Astrocyte of the hippocampus (primary cell): Measurements from ENCODE around the gene SMOC2.

Source experiments
- DNase-seq: peaks from one replicate; pipeline ENCODE4 v3.0.0; 2011; ENCODE audit warnings: low read depth, low spot score

The SMOC2 gene

GRCh38 chr6:168516944-168517741, 76.2 kb downstream of the SMOC2 start:
- no peak for DNase-seq

GRCh38 chr6:168517742-168518347, 76.9 kb downstream of the SMOC2 start:
- no peak for DNase-seq

- no peak for DNase-seq
Measured at GRCh38 chr6:168518348-168518745, 77.4 kb downstream of the SMOC2 start.

- no peak for DNase-seq
Measured at GRCh38 chr6:168518867-168519266, 77.9 kb downstream of the SMOC2 start.

- DNase-seq: no peak
Measured at GRCh38 chr6:168520233-168520632, 79.2 kb downstream of the SMOC2 start.

GRCh38 chr6:168524571-168525001, 83.6 kb downstream of the SMOC2 start:
- DNase-seq: no peak

- DNase-seq: no peak
Measured at GRCh38 chr6:168525114-168525513, 84.1 kb downstream of the SMOC2 start.

- DNase-seq: no peak
Measured at GRCh38 chr6:168525926-168526630, 85.1 kb downstream of the SMOC2 start.

- DNase-seq: peak; percentile 67
Measured at GRCh38 chr6:168526841-168527281, 85.9 kb downstream of the SMOC2 start.

GRCh38 chr6:168527451-168528210, 86.6 kb downstream of the SMOC2 start:
- DNase-seq: peak; percentile 49

- DNase-seq: no peak
Measured at GRCh38 chr6:168528474-168529095, 87.6 kb downstream of the SMOC2 start.

GRCh38 chr6:168529214-168529613, 88.2 kb downstream of the SMOC2 start:
- DNase-seq: no peak

GRCh38 chr6:168530653-168531071, 89.7 kb downstream of the SMOC2 start:
- no peak for DNase-seq

GRCh38 chr6:168532070-168532469, 91.1 kb downstream of the SMOC2 start:
- DNase-seq: no peak

- DNase-seq: no peak
Measured at GRCh38 chr6:168533414-168533813, 92.4 kb downstream of the SMOC2 start.

- no peak for DNase-seq
Measured at GRCh38 chr6:168534265-168534664, 93.3 kb downstream of the SMOC2 start.

GRCh38 chr6:168535711-168536110, 94.7 kb downstream of the SMOC2 start:
- no peak for DNase-seq

- no peak for DNase-seq
Measured at GRCh38 chr6:168536196-168536595, 95.2 kb downstream of the SMOC2 start.

- DNase-seq: no peak
Measured at GRCh38 chr6:168536665-168537539, 95.9 kb downstream of the SMOC2 start.

- no peak for DNase-seq
Measured at GRCh38 chr6:168537540-168537884, 96.5 kb downstream of the SMOC2 start.
